Ishikawa (cell line): ENCODE data around the gene OSGIN1.

ENCODE experiments used
- CREB1 ChIP-seq: IDR thresholded peaks from 2 replicates; pipeline ENCODE4 v1.6.1; 2012; ENCODE audit warnings: low read depth
- EGR1 ChIP-seq: IDR thresholded peaks from 2 replicates; pipeline ENCODE4 v1.6.1; 2012
- EP300 ChIP-seq: IDR thresholded peaks from 2 replicates; pipeline ENCODE4 v1.6.1; 2012; ENCODE audit warnings: borderline replicate concordance
- FOXM1 ChIP-seq: IDR thresholded peaks from 2 replicates; pipeline ENCODE4 v1.6.1; 2012; ENCODE audit warnings: low read depth, borderline replicate concordance
- RAD21 ChIP-seq: IDR thresholded peaks from 2 replicates; pipeline ENCODE4 v1.6.1; 2012; ENCODE audit warnings: low read depth
- TAF1 ChIP-seq: IDR thresholded peaks from 2 replicates; pipeline ENCODE4 v1.6.1; 2012; ENCODE audit warnings: low read depth, mild to moderate bottlenecking
- TEAD4 ChIP-seq: IDR thresholded peaks from 2 replicates; pipeline ENCODE4 v1.6.1; 2012
- YY1 ChIP-seq: IDR thresholded peaks from 2 replicates; pipeline ENCODE4 v1.6.1; 2012; ENCODE audit warnings: low read depth
- ZBTB7A ChIP-seq: IDR thresholded peaks from 2 replicates; pipeline ENCODE4 v1.6.1; 2012; ENCODE audit warnings: low read depth
- TF ChIP-seq, protein P1 (sequence below): IDR thresholded peaks from 2 replicates; pipeline ENCODE4 v1.6.1; 2012
- TF ChIP-seq, protein P2 (sequence below): IDR thresholded peaks from 2 replicates; pipeline ENCODE4 v1.6.1; 2012; ENCODE audit warnings: low read depth, mild to moderate bottlenecking

DNA sequence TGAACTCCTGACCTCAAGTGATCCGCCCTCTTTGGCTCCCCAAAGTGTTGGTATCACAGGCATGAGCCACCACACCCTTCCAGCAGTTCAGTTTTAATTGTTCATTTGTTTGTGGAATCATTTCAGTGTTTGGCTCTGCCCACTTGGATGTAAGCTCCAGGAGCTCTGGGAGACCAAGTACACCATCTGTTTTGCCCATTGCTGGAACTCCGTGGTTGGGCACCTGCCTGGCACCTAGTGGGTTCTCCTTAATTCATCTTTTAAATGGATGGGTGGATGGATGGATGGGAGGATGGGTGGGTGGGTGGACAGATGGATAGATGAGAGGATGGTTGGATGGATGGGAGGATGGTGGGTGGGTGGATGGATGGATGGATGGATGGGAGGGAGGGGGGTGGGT is 14.1 kb downstream of the OSGIN1 start:
- TF ChIP-seq, protein P1, sequence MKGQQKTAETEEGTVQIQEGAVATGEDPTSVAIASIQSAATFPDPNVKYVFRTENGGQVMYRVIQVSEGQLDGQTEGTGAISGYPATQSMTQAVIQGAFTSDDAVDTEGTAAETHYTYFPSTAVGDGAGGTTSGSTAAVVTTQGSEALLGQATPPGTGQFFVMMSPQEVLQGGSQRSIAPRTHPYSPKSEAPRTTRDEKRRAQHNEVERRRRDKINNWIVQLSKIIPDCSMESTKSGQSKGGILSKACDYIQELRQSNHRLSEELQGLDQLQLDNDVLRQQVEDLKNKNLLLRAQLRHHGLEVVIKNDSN: no peak
- TF ChIP-seq EP300 (no peak), CREB1 (no peak), YY1 (no peak), FOXM1 (no peak), ZBTB7A (no peak), TEAD4 (no peak), TAF1 (no peak), RAD21 (no peak), EGR1 (no peak)
- TF ChIP-seq, protein P2, sequence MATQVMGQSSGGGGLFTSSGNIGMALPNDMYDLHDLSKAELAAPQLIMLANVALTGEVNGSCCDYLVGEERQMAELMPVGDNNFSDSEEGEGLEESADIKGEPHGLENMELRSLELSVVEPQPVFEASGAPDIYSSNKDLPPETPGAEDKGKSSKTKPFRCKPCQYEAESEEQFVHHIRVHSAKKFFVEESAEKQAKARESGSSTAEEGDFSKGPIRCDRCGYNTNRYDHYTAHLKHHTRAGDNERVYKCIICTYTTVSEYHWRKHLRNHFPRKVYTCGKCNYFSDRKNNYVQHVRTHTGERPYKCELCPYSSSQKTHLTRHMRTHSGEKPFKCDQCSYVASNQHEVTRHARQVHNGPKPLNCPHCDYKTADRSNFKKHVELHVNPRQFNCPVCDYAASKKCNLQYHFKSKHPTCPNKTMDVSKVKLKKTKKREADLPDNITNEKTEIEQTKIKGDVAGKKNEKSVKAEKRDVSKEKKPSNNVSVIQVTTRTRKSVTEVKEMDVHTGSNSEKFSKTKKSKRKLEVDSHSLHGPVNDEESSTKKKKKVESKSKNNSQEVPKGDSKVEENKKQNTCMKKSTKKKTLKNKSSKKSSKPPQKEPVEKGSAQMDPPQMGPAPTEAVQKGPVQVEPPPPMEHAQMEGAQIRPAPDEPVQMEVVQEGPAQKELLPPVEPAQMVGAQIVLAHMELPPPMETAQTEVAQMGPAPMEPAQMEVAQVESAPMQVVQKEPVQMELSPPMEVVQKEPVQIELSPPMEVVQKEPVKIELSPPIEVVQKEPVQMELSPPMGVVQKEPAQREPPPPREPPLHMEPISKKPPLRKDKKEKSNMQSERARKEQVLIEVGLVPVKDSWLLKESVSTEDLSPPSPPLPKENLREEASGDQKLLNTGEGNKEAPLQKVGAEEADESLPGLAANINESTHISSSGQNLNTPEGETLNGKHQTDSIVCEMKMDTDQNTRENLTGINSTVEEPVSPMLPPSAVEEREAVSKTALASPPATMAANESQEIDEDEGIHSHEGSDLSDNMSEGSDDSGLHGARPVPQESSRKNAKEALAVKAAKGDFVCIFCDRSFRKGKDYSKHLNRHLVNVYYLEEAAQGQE: no peak
